Chondrocyte (in vitro differentiated cells): ENCODE results near the gene GRB2. TPM values are rescaled to one million over a fixed set of nuclear protein-coding genes. Genes with fewer than 3 reads are reported as not detected.
"Not testable (repeated sequence)": the region's sequence is repeated elsewhere in the genome, so short reads cannot be mapped to it uniquely, and the experiment has no call there.

Source experiments
- DNase-seq: peaks from one replicate; pipeline ENCODE4 v3.0.0; 2021; ENCODE audit warnings: mixed read lengths, low spot score
- H3K27ac Mint-ChIP-seq: one replicate; pipeline ENCODE4 v1.8.0; 2021; ENCODE audit warnings: mild to moderate bottlenecking, moderate library complexity, mixed read lengths; ENCODE audit not compliant: unreplicated experiment
- H3K27me3 Mint-ChIP-seq: 2 replicates; pipeline ENCODE4 v1.8.0; 2021; ENCODE audit warnings: low read depth, mixed read lengths
- H3K36me3 Mint-ChIP-seq: 2 replicates; pipeline ENCODE4 v1.8.0; 2021; ENCODE audit warnings: low read depth, mixed read lengths
- H3K4me1 Mint-ChIP-seq: 2 replicates; pipeline ENCODE4 v1.8.0; 2021; ENCODE audit warnings: low read depth, mild to moderate bottlenecking, mixed read lengths
- H3K4me3 Mint-ChIP-seq: one replicate; pipeline ENCODE4 v1.8.0; 2021; ENCODE audit warnings: mild to moderate bottlenecking, moderate library complexity, mixed read lengths; ENCODE audit not compliant: unreplicated experiment
- H3K9me3 Mint-ChIP-seq: 2 replicates; pipeline ENCODE4 v1.8.0; 2021; ENCODE audit warnings: low read depth, mixed read lengths
- CTCF ChIP-seq: fragments of 200-600 bp; sonication (generic); IDR thresholded peaks from 2 replicates; pipeline ENCODE4 v1.5.0; 2021; ENCODE audit warnings: antibody characterized with exemption, mild to moderate bottlenecking, moderate library complexity
- total RNA-seq: library from RNA; stranded (reverse); gene quantifications from 3 replicates; pipeline ENCODE4 v1.2.1, GENCODE V29; 2021

GRB2 gene
- total RNA-seq, 1 donor from 2014 or later: 79.4 TPM

- no peaks in the 10 kb centered on the region for H3K9me3 Mint-ChIP-seq
- no peak overlapping the region for H3K27ac Mint-ChIP-seq
- peak overlapping the region; percentile 99 for H3K4me3 Mint-ChIP-seq
- DNase-seq: no peak
- peaks cover 4% of the 10 kb centered on the region for H3K36me3 Mint-ChIP-seq
- TF ChIP-seq CTCF: no peak
- peaks cover 11% of the 10 kb centered on the region for H3K4me1 Mint-ChIP-seq
- no peaks in the 10 kb centered on the region for H3K27me3 Mint-ChIP-seq
These were observed 117.1 kb downstream of the GRB2 start for GRCh38 chr17:75288359-75288758.

GRCh38 chr17:75287221-75287620 is 118.3 kb downstream of the GRB2 start:
- peaks cover 11% of the 10 kb centered on the region for H3K4me1 Mint-ChIP-seq
- H3K27ac Mint-ChIP-seq: no peak overlapping the region
- H3K27me3 Mint-ChIP-seq: no peaks in the 10 kb centered on the region
- no peaks in the 10 kb centered on the region for H3K9me3 Mint-ChIP-seq
- H3K4me3 Mint-ChIP-seq: no peak overlapping the region
- H3K36me3 Mint-ChIP-seq: peaks cover 4% of the 10 kb centered on the region
- DNase-seq: no peak
- TF ChIP-seq CTCF: no peak

GRCh38 chr17:75285123-75285522 is 120.4 kb downstream of the GRB2 start:
- peaks cover 10% of the 10 kb centered on the region for H3K4me1 Mint-ChIP-seq
- H3K4me3 Mint-ChIP-seq: no peak overlapping the region
- no peak for TF ChIP-seq CTCF
- H3K36me3 Mint-ChIP-seq: peaks cover 7% of the 10 kb centered on the region
- no peaks in the 10 kb centered on the region for H3K9me3 Mint-ChIP-seq
- DNase-seq: no peak
- no peaks in the 10 kb centered on the region for H3K27me3 Mint-ChIP-seq
- no peak overlapping the region for H3K27ac Mint-ChIP-seq

- not testable (repeated sequence) for H3K9me3 Mint-ChIP-seq, DNase-seq, H3K27me3 Mint-ChIP-seq, H3K36me3 Mint-ChIP-seq, H3K27ac Mint-ChIP-seq, H3K4me3 Mint-ChIP-seq
- peaks cover 12% of the 10 kb centered on the region for H3K4me1 Mint-ChIP-seq
These were observed 125.3 kb downstream of the GRB2 start for GRCh38 chr17:75280189-75280588.

- TF ChIP-seq CTCF: no peak
- Mint-ChIP-seq H3K27me3 (no peaks in the 10 kb centered on the region), H3K27ac (peak overlapping the region; percentile 22), H3K36me3 (peaks cover 6% of the 10 kb centered on the region), H3K4me3 (no peak overlapping the region), H3K4me1 (peaks cover 14% of the 10 kb centered on the region), H3K9me3 (no peaks in the 10 kb centered on the region)
- DNase-seq: no peak
These were observed 127.8 kb downstream of the GRB2 start for GRCh38 chr17:75277664-75278071.

GRCh38 chr17:75273977-75274708 is 131.3 kb downstream of the GRB2 start:
- Mint-ChIP-seq H3K9me3 (no peaks in the 10 kb centered on the region), H3K27me3 (no peaks in the 10 kb centered on the region), H3K4me1 (peaks cover 28% of the 10 kb centered on the region), H3K36me3 (peaks cover 3% of the 10 kb centered on the region), H3K27ac (peak overlapping the region; percentile 45), H3K4me3 (no peak overlapping the region)
- DNase-seq: no peak
- no peak for TF ChIP-seq CTCF
